Measurements from ENCODE around the gene SSC5D.

Gene SSC5D

DNA sequence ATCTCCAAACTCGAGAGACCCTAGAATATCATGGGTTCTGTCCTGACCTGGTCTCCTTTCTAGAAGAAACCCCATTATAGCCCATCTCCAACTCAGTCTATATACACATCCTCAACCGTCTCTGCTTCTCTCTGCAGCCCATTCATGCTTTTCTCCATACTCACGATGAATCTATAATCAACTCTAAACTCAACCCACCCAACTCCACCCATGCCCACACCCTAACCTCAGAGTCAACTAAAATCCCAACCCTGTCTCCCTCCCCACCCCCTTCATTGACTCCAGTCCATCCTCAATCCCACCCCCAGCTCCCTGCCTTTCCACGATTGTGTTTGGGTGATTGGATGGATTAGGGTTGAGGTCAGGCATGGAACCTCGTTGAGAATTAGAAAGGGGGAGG, 55.3 kb downstream of the SSC5D start:
- Histone ChIP-seq H3K4me3 (ENCODE audit: low read length in 2 of 2) (no peak overlapping the region), H3K4me1 (ENCODE audit: control insufficient read depth, insufficient read depth, low read length) (peaks cover 3% of the 10 kb centered on the region), H3K36me3 (ENCODE audit: control insufficient read depth in 2 of 2, insufficient read depth in 2 of 2, low read length in 2 of 2) (no peaks in the 10 kb centered on the region)

DNA sequence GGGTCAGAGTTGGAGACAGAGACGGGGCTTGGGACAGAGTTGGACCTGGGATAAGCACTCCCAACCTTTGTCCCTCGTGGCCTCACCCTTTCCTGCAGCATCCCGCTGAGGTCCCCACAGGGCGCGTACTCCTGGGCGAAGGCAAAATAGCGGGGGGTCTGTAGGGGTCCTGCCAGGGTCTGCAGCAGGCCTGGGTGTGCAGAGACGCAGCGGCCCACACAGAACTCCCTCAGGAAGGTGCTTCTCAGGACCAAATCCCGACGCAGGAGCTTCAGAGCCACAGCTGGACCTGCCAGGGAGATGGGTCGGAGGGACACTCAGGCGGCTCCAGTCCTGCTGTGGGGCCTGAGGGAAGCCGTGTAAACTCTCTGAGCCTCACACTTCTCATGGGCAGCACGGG, 55.8 kb downstream of the SSC5D start:
- no peak overlapping the region for H3K4me3 ChIP-seq (ENCODE audit: low read length in 2 of 2)
- H3K9ac ChIP-seq (ENCODE audit: low read length in 2 of 2): no peak overlapping the region
- no peak overlapping the region for H3K27ac ChIP-seq (ENCODE audit: low read length)
- peaks cover 23 to 29% of the 10 kb centered on the region in 2 donors for H3K27me3 ChIP-seq (ENCODE audit: control insufficient read depth in 1 of 2, insufficient read depth in 2 of 2, low read length in 2 of 2)
- H3K4me1 ChIP-seq (ENCODE audit: control insufficient read depth, insufficient read depth, low read length): peaks cover 3% of the 10 kb centered on the region
- no peaks in the 10 kb centered on the region for H3K9me3 ChIP-seq (ENCODE audit: control insufficient read depth in 2 of 2, low read length in 2 of 2)
- H3K36me3 ChIP-seq (ENCODE audit: control insufficient read depth in 2 of 2, insufficient read depth in 2 of 2, low read length in 2 of 2): no peaks in the 10 kb centered on the region

More for the DNA sequence above, 55.3 kb downstream of the SSC5D start:
- no peak overlapping the region for H3K27ac ChIP-seq (ENCODE audit: low read length)
- no peak overlapping the region for H3K9ac ChIP-seq (ENCODE audit: low read length in 2 of 2)
- H3K27me3 ChIP-seq (ENCODE audit: control insufficient read depth in 1 of 2, insufficient read depth in 2 of 2, low read length in 2 of 2): peaks cover 23 to 29% of the 10 kb centered on the region in 2 donors
- no peaks in the 10 kb centered on the region for H3K9me3 ChIP-seq (ENCODE audit: control insufficient read depth in 2 of 2, low read length in 2 of 2)

DNA sequence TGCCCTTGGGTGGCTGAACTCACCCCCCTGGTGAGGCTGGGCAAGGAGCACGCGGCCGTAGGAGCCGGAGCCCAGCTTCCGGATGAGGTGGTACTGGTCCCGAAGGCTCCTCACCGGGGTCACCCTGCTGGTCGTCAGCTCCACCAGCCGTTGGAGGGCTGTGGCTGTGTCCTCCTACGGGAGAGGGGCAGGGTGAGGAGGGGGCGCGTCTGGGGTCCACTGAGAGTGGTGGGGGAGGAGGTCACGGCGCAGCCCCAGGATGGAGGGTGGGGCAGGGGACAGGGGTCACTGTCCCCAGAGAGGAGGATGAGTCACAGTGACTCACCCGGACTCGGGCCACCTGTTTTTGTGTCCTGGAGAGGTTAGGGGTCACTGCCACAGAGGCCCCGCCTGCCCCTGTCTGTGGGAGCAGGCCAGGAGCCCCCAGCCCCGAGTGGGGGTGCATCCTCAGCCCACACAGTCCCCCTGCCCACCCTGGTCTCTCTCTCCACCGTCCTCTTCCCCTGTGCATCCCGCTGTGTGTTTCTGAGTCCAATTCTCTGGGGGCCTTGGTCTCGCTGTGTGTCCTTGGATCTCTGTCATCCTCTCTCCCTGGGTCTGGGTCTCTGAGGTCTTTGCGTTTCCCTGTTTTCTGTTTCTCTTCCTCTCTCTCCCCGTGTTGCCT, 56.7 kb downstream of the SSC5D start:
- peaks cover 24 to 29% of the 10 kb centered on the region in 2 donors for H3K27me3 ChIP-seq (ENCODE audit: control insufficient read depth in 1 of 2, insufficient read depth in 2 of 2, low read length in 2 of 2)

DNA sequence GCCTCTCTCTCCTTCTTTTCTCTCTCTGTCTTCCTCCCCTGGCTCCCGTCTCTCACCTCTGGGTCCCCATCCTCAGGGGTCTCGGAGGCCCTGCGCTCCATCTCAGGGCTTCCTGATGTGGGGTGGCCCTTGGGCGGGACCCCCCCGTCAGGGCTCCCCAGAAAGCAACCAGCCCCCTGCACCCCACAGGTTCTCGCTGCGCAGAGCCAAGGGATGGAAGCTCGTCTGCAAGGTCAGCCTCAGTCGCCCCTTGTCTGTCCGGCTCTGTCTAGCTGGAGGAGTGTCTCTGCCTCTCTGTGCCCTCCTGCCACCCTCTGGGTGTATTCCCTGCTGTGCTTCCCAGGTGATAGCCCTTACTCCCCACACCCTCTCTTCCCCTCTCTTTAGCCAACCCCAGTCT, 57.2 kb downstream of the SSC5D start, which contains the start of gene SBK3:
Gene SBK3, minus strand, starts transcription at position 101 of the 400 bp plus-strand sequence. Its CDS starts 0 bp downstream, at position 101.
- Histone ChIP-seq H3K4me1 (ENCODE audit: control insufficient read depth, insufficient read depth, low read length) (peaks cover 3% of the 10 kb centered on the region), H3K9ac (ENCODE audit: low read length in 2 of 2) (no peak within 1 kb of the TSS), H3K9me3 (ENCODE audit: control insufficient read depth in 2 of 2, low read length in 2 of 2) (no peaks in the 10 kb centered on the region), H3K27me3 (ENCODE audit: control insufficient read depth in 1 of 2, insufficient read depth in 2 of 2, low read length in 2 of 2) (peaks cover 28 to 32% of the 10 kb centered on the region in 2 donors), H3K36me3 (ENCODE audit: control insufficient read depth in 2 of 2, insufficient read depth in 2 of 2, low read length in 2 of 2) (no peaks in the 10 kb centered on the region), H3K27ac (ENCODE audit: low read length) (no peak within 1 kb of the TSS), H3K4me3 (ENCODE audit: low read length in 2 of 2) (no peak within 1 kb of the TSS)

More for the DNA sequence above, 56.7 kb downstream of the SSC5D start:
- no peak overlapping the region for H3K4me3 ChIP-seq (ENCODE audit: low read length in 2 of 2)
- H3K9ac ChIP-seq (ENCODE audit: low read length in 2 of 2): no peak overlapping the region
- peaks cover 3% of the 10 kb centered on the region for H3K4me1 ChIP-seq (ENCODE audit: control insufficient read depth, insufficient read depth, low read length)
- no peaks in the 10 kb centered on the region for H3K9me3 ChIP-seq (ENCODE audit: control insufficient read depth in 2 of 2, low read length in 2 of 2)
- H3K36me3 ChIP-seq (ENCODE audit: control insufficient read depth in 2 of 2, insufficient read depth in 2 of 2, low read length in 2 of 2): no peaks in the 10 kb centered on the region
- no peak overlapping the region for H3K27ac ChIP-seq (ENCODE audit: low read length)

DNA sequence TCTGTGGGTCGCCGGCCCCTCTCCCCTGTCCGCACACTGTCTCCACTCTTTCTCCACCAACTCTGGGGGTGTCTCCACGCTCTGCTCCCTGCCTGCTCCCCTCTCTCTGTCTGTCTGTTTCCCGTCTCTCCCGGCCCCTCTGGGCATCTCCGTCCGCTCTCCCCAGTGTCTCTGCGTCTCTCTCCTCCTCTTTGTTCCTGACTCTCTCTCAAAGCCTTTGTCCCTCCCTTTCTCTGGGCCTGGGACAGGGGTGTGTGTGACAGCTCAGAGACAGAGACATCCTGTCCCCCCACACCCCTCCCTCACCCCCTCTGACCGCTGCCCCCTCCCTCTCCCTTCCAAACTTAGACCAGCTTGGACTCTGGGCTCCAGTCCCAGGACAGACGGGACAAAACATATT, 57.8 kb downstream of the SSC5D start:
- H3K27ac ChIP-seq (ENCODE audit: low read length): no peak overlapping the region

DNA sequence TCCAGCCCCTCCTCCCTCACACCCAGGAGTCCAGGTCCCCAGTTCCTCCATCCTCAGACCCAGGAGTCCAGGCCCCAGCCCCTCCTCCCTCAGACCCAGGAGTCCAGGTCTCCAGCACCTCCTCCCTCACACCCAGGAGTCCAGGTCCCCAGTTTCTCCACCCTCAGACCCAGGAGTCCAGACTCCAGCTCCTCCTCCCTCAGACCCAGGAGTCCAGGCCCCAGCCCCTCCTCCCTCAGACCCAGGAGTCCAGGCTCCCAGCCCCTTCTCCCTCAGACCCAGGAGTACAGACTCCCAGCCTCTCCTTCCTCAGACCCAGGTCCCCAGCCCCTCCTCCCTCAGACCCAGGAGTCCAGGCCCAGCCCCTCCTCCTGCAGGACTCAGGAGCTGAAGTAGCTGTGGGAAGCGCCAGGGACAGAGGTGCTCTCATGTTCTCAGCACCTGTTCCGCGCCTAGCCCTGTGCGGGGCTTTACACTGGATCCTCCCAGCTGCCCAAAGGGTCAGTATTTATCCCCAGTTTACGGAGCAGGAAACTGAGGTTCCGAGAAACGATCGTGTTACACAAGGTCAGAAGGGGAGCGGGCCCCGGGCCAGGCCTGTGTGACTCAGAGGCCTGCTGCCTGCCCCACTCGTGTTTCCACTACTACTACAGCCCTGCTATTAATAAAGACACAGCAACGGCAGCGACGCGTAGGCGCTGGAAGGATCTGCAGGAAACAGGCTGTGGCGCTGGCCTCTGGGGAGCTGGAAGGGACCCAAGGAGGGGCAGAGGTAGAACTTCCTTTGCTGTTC, 58.8 kb downstream of the SSC5D start:
- Histone ChIP-seq H3K4me3 (ENCODE audit: low read length in 2 of 2) (no peak overlapping the region), H3K4me1 (ENCODE audit: control insufficient read depth, insufficient read depth, low read length) (peaks cover 3% of the 10 kb centered on the region), H3K9me3 (ENCODE audit: control insufficient read depth in 2 of 2, low read length in 2 of 2) (no peaks in the 10 kb centered on the region), H3K27me3 (ENCODE audit: control insufficient read depth in 1 of 2, insufficient read depth in 2 of 2, low read length in 2 of 2) (peaks cover 31 to 36% of the 10 kb centered on the region in 2 donors), H3K27ac (ENCODE audit: low read length) (no peak overlapping the region), H3K9ac (ENCODE audit: low read length in 2 of 2) (no peak overlapping the region), H3K36me3 (ENCODE audit: control insufficient read depth in 2 of 2, insufficient read depth in 2 of 2, low read length in 2 of 2) (no peaks in the 10 kb centered on the region)

More for the DNA sequence above, 57.8 kb downstream of the SSC5D start:
- Histone ChIP-seq H3K9me3 (ENCODE audit: control insufficient read depth in 2 of 2, low read length in 2 of 2) (no peaks in the 10 kb centered on the region), H3K36me3 (ENCODE audit: control insufficient read depth in 2 of 2, insufficient read depth in 2 of 2, low read length in 2 of 2) (no peaks in the 10 kb centered on the region), H3K4me3 (ENCODE audit: low read length in 2 of 2) (no peak overlapping the region), H3K4me1 (ENCODE audit: control insufficient read depth, insufficient read depth, low read length) (peaks cover 3% of the 10 kb centered on the region), H3K9ac (ENCODE audit: low read length in 2 of 2) (no peak overlapping the region), H3K27me3 (ENCODE audit: control insufficient read depth in 1 of 2, insufficient read depth in 2 of 2, low read length in 2 of 2) (peaks cover 28 to 31% of the 10 kb centered on the region in 2 donors)

DNA sequence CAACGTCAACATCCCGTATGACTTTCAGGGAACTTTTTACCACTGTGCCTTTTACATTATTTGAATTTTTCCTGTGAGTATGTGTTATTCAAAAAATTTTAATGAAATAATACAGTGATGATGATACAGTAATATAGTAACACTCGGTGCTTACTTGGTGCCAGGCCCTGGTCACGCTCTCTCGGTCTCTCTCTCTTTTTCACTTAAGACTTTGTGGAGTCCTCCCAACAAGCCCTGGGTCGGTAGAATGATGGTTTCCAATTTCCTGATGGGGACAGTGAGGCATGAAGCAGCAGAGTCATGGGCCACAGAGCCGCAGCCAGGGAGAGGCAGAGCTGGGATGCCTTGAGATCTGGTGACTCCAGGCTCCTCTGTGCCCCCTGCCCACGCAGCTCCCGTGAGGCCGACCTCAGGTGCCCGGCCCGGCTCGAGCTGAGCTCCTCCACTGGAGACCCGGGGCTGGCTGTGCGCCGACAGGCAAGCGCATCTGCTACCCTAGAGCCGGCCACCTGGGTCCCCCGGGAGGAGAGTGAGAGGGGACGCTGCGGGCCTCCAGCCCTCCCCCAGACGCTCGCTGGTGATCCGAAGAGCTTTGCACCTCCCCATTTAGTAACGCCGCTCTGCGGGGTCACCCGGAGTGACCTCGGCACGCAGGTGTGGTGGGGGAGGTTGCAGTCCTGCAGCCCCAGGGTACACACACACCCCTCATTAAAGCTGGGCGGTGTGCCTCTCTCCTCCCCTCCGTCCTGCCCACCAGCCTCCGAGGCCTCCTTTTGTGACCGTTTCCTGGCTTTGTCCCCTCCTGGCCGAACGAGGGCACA, 61.5 kb downstream of the SSC5D start:
- peaks cover 3% of the 10 kb centered on the region for H3K4me1 ChIP-seq (ENCODE audit: control insufficient read depth, insufficient read depth, low read length)
- H3K27me3 ChIP-seq (ENCODE audit: control insufficient read depth in 1 of 2, insufficient read depth in 2 of 2, low read length in 2 of 2): peaks cover 34 to 39% of the 10 kb centered on the region in 2 donors
- no peak overlapping the region for H3K27ac ChIP-seq (ENCODE audit: low read length)
- no peaks in the 10 kb centered on the region for H3K36me3 ChIP-seq (ENCODE audit: control insufficient read depth in 2 of 2, insufficient read depth in 2 of 2, low read length in 2 of 2)
- H3K9ac ChIP-seq (ENCODE audit: low read length in 2 of 2): peak overlapping the region in 1 of 2 donors; percentile 5
- H3K4me3 ChIP-seq (ENCODE audit: low read length in 2 of 2): peak overlapping the region in 1 of 2 donors; percentile 22
- H3K9me3 ChIP-seq (ENCODE audit: control insufficient read depth in 2 of 2, low read length in 2 of 2): no peaks in the 10 kb centered on the region

DNA sequence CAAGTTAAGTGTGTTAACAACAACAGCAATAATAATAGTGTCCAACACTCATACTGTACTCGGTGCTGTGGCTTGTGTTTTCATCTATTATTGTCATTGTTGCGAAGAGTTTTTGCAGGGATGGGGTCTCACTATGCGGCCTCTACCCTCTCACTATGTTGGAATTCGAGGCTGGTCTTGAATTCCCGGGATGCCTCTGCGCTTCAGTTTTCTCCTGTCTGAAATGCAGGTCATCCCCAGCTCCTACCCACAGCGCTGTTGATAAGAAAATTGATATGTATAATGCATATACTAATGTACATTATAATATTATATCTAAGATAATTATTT, 62.0 kb downstream of the SSC5D start:
- no peak overlapping the region for H3K27ac ChIP-seq (ENCODE audit: low read length)
- peaks cover 34 to 38% of the 10 kb centered on the region in 2 donors for H3K27me3 ChIP-seq (ENCODE audit: control insufficient read depth in 1 of 2, insufficient read depth in 2 of 2, low read length in 2 of 2)
- H3K4me1 ChIP-seq (ENCODE audit: control insufficient read depth, insufficient read depth, low read length): peaks cover 3% of the 10 kb centered on the region
- no peaks in the 10 kb centered on the region for H3K36me3 ChIP-seq (ENCODE audit: control insufficient read depth in 2 of 2, insufficient read depth in 2 of 2, low read length in 2 of 2)
- H3K9ac ChIP-seq (ENCODE audit: low read length in 2 of 2): no peak overlapping the region
- no peak overlapping the region for H3K4me3 ChIP-seq (ENCODE audit: low read length in 2 of 2)
- H3K9me3 ChIP-seq (ENCODE audit: control insufficient read depth in 2 of 2, low read length in 2 of 2): no peaks in the 10 kb centered on the region

DNA sequence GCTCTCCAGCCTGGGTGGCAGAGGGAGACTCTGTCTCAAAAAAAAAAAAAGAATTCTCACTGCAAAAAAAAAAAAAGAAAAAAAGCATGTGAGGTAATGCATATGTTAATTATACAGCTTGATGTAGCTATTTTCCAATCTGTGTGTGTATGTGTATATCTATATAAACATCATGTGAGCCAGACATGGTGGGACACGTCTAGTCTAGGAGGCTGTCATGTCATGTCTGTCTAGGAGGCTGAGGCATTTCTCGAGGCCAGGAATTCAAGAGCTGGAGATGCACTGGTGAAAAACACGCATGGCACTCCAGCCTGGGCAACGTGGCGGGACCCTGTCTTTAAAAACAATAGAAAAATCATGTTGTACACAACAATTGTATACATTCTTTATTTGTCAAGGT, 64.0 kb downstream of the SSC5D start:
- H3K27ac ChIP-seq (ENCODE audit: low read length): no peak overlapping the region

DNA sequence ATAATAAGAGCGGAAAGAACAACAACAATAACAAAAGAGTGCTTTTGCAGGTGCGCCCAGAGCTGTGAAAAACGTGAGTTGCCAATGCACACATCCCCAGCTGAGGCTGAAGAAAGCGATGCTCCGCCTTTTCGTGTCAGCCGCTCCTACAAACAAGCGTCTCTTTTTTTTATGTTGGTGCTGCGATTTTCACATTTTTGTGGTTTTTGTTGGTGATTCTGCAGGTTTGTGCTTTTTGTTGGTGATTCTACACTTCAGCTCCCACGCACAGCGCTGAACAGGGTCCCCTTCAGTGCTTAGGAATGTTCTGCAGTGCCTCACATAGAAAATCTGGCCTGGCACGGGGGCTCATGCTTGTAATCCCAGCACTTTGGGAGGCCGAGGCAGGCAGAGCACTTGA, 64.4 kb downstream of the SSC5D start:
- Histone ChIP-seq H3K4me3 (ENCODE audit: low read length in 2 of 2) (no peak overlapping the region), H3K4me1 (ENCODE audit: control insufficient read depth, insufficient read depth, low read length) (no peaks in the 10 kb centered on the region), H3K9me3 (ENCODE audit: control insufficient read depth in 2 of 2, low read length in 2 of 2) (no peaks in the 10 kb centered on the region), H3K36me3 (ENCODE audit: control insufficient read depth in 2 of 2, insufficient read depth in 2 of 2, low read length in 2 of 2) (no peaks in the 10 kb centered on the region), H3K27me3 (ENCODE audit: control insufficient read depth in 1 of 2, insufficient read depth in 2 of 2, low read length in 2 of 2) (peaks cover 18 to 28% of the 10 kb centered on the region in 2 donors), H3K27ac (ENCODE audit: low read length) (no peak overlapping the region), H3K9ac (ENCODE audit: low read length in 2 of 2) (no peak overlapping the region)

More for the DNA sequence above, 64.0 kb downstream of the SSC5D start:
- no peak overlapping the region for H3K4me3 ChIP-seq (ENCODE audit: low read length in 2 of 2)
- no peaks in the 10 kb centered on the region for H3K36me3 ChIP-seq (ENCODE audit: control insufficient read depth in 2 of 2, insufficient read depth in 2 of 2, low read length in 2 of 2)
- H3K9me3 ChIP-seq (ENCODE audit: control insufficient read depth in 2 of 2, low read length in 2 of 2): no peaks in the 10 kb centered on the region
- H3K9ac ChIP-seq (ENCODE audit: low read length in 2 of 2): no peak overlapping the region
- peaks cover 22 to 30% of the 10 kb centered on the region in 2 donors for H3K27me3 ChIP-seq (ENCODE audit: control insufficient read depth in 1 of 2, insufficient read depth in 2 of 2, low read length in 2 of 2)
- peaks cover under 1% of the 10 kb centered on the region for H3K4me1 ChIP-seq (ENCODE audit: control insufficient read depth, insufficient read depth, low read length)
